Medulla oblongata (tissue), 1 donor: ENCODE measurements around the gene GATA2.

Experiments
- DNase-seq: peaks from one replicate; pipeline ENCODE4 v3.0.0-alpha.2; 2015; ENCODE audit errors: extremely low spot score

GATA2 gene

DNA sequence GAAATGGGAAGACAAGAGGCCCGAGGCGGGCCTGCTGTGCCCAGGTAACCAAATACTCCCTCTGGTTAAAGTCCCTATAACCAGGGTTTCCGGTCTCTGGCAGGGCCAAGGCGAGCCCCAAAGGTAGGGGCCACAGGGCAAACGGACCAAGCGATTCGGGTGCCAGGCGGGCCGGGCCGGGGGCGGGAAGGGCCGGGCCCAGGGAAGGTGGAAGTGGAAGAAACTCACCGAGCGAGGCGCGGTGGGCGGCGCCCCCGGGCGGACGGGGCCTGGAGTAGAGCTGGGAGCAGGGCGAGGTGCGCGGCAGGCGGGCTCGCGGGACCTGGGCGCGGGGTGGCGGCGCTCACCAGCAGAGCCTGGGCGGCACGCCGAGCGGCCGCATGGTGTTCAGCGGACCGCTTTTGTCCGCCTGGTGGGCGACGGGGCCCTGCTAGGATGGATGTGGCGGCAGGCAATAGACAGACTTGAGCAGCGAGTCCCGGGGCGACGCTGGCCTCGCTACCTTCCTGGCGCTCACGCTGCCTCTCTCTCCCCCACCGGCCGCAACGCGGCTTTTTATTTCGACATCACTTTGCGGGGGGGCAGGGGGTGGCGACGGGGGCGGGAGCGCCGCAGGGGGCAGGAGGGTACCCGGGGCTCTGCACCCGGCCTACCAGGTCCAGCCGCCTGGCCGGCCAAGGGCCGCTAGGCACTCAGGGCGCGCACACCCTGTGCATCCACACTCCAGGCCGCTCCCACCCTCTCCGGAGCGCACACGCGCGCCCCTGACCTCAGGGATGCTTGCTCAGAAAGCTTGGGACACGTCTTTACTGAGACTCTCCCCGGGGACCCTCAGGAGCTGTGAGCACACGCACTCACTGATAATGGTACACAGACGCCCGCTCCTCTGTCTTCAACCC lies at the start of gene GATA2:
Gene GATA2, minus strand, starts transcription at position 531 of the 899 bp plus-strand sequence. CDS start 6,170 bp downstream, outside the sequence.
- DNase-seq, result no peak

GRCh38 chr3:128541246-128541645 lies 48.2 kb upstream of the GATA2 start:
- DNase-seq, result no peak

DNA sequence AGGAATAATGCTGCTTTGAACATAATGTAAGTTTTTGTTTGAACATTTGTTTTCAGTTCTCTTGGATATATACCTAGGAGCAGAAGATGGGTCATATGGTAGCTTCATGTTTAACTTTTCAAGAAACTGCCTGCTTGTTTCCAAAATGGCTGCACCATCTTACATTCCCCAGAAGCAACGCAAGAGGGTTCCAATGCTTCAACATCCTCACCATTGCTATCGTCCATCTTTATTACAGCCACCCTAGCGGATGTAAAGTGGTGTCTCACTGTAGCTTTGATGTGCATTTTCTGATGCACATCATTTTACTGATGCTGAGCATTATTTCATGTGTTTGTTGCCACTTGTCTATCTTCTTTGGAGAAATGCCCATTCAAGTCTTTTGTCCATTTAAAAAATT lies 46.4 kb upstream of the GATA2 start:
- no peak for DNase-seq

- DNase-seq, result no peak
Observed at GRCh38 chr3:128537091-128537703, 44.2 kb upstream of the GATA2 start.

DNA sequence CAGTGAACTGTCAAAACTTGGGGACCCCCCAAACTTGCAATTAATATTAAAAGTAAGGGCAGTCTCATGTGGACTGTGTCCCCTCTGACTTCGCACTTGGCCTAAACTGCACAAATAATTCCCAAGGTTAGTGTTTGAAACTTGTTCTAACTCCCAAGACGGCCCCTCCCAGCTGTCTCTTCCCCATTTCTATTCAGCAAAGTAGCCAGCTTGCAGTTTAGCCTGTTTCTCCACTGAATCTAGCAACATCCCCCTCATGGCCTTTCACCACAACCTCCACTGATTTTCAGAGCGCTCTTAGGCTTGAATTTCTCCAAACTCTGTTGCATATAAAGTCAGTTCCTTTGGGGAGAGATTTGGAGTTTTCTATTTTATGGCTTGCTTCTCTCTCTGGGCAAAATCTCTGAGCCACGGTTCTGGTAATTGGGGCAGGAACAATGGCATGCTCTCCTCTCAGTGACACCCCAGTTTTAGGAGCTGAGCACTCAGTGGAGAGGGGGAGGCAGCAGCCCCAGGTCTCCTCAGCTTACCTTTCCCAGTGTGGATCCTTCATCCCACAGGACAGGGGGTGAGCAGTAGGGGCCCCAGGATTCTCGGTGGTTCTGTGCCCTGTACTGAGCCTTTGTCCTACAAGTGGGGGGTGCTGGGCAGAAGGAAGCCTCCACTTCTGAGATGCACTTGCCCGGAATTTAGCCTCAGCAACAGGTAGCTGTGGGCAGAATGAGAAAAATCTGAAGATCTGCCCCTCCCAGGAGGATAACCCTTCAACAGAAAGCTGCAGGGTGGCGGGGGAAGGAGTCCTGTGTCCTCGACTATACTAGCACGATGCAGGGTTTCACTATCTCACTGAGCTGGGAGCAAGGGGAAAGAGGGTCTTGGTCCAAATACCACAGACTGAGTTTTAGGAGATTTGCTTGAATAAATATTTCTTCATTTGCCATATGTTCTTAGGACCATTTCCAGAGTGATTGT lies 39.3 kb upstream of the GATA2 start:
- DNase-seq, result no peak

DNA sequence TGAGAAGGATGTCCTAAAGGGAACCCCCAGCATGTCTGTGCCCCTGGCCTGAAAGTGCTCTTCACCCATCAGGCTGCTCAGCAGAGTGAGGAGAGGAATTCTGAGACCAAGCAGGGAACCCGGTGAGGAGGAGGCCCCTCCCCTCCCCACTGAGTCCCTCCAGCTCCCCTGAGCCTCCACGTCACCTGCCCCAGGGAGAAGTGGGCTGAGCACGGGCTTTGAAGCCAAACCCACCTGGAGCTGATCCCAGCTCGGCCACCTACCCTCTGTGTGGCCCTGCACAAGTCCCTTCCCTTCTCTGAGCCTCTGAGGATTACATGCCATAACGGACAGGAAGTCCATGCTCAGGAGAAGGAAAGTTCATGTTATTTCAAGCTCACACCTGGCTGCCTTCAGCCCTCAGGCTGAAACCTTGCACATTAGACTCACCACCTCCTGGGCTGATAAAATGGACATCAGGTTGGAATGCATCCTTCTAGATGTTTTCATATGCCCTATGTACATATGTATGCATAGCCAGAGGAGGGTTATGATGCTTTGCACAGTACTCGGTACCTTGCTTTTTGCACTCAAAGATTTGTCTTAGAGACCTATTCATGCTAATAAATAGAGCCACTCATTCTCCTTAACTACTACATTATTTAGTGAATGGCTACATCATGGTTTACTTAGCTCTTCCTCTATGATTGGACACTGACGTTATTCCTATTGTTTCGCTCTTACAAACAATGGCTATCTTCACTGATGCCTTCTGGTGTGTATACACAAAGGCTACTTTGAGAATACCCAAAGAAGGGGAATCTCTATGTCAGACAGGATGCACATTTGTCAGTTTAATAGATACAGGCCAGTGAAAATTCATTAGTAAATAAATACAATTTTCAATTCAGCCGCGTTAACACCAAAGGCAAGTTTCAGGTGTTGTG lies 31.6 kb upstream of the GATA2 start:
- DNase-seq, result peak; percentile 52

GRCh38 chr3:128523591-128523990 lies 30.6 kb upstream of the GATA2 start:
- no peak for DNase-seq

DNA sequence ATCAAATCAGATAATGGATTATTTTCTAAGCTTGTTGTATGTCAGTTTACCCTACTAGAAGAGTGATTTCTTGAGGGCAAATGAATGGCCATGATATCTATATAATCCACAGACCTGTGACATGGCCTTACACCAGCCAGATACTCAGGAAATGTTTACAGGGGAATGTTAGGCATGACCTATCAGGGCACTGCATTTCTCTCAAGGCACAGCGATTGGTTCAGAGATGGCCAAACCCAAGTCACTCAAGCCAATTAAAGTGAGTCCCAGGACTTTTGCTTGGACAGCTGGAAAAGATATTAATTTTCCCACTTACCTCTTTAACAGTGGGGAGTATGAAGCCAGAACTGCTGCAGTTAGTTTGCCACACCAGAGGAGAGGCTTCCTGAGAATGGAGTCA lies 28.7 kb upstream of the GATA2 start:
- DNase-seq, result no peak

GRCh38 chr3:128518587-128519490 lies 25.8 kb upstream of the GATA2 start:
- DNase-seq, result no peak

DNA sequence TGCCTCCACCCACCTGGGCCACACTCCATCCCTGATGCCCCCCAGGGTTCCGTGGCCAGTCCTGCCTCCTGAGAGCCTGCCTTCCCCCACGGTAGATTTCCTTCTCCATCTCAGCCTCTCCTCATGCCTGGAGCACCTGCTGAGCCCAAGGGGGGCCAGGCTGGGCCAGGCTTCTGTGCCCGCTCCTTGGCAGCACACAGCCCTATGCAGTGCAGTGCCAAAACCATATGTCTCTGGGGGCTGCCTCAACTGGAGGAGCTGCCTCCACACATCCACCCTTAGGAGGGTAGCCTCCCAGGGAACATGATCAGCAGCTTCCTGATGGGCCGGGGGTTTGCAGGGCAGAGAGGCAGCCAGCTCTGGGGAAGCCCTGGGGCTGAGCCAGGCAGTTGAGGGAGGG lies 24.6 kb upstream of the GATA2 start:
- no peak for DNase-seq

DNA sequence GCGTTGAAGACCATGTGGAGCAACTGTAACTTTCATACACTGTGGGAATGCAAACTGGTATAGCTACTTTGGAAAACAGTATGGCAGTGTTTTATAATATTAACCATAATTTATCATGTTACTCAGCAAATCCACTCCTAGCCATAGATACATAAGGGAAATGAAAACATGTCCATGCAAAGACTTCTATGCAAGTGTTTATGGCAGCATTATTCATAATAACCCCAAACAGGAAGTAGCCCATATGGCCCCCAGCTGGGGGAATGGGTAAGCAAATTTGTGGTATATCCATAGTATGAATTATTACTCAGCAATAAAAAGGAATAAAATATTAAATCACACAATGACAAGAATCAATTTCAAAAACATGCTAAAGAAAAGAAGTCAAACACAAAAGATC lies 23.0 kb upstream of the GATA2 start:
- no peak for DNase-seq

GRCh38 chr3:128508852-128509251 lies 15.9 kb upstream of the GATA2 start:
- DNase-seq, result no peak

DNA sequence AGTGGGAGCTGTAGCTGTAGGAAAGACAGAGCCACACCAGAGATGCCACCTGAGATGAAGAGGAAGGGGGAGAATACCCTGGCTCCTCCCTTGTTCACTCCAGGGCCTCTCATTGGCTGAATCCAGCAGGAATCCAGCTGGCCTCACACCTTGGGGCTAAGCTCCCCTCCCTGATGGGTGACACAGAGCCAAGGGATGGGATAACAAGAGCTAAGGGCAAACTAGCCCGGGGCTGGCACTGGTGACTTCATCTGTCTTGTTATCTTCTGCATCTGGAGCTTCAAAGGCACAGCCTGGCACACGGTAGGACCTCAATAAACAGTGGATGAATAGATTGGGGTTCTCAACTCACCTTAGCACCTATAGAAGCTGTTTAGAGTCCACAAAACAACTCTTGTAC lies 13.8 kb upstream of the GATA2 start:
- no peak for DNase-seq

GRCh38 chr3:128505771-128506170 lies 12.8 kb upstream of the GATA2 start:
- no peak for DNase-seq

GRCh38 chr3:128504963-128505730 lies 12.1 kb upstream of the GATA2 start:
- DNase-seq, result no peak

- no peak for DNase-seq
Observed at GRCh38 chr3:128504533-128504915, 11.5 kb upstream of the GATA2 start.

DNA sequence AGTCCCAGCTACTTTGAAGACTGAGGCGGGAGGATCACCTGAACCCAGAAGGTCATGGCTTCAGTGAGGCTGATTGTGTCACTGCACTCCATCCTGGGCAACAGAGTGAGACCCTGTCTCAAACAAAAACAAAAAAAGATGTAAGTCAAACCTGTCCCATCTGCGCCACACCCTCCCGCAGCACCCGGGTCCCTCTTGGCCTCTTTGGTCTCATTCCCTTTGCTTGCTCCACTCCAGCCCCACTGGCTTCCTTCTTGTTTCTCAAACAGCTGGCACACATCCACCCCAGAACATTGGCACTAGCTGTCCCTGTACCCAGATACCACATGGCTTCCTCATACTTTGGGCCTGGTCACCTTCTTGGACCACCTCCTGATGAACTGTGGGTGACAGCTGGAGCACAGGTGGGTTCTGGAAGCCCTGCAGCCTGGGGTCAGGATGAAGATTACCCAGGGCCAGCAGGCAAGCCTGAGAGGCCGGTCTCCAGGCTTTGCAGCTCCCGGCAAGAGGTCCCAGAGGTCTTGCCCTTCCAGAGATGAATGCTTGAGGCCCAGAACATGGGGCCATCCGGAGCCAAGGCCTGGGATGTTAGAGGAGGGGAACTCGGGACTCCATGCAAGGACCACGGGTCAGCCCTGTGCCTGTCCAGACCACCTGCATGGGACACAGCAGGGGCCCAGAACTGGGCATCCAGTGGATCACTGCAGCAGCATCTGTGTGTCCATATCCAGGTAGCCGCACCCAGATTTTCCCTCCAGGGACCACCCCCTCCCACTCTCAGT lies 10.9 kb upstream of the GATA2 start:
- no peak for DNase-seq

GRCh38 chr3:128503164-128503651 lies 10.2 kb upstream of the GATA2 start:
- DNase-seq, result no peak
